ENCODE measurements around the gene ADAMTSL2. TPM values are rescaled to one million over a fixed set of nuclear protein-coding genes. Genes with fewer than 3 reads are reported as not detected.

Gene ADAMTSL2
- total RNA-seq, 1 donor from 2014 or later: 0.54 TPM

GRCh38 chr9:133547116-133547515, 12.6 kb downstream of the ADAMTSL2 start:
- Histone ChIP-seq H3K27me3 (ENCODE audit: control insufficient read depth, insufficient read depth, low read length) (peaks cover 18% of the 10 kb centered on the region), H3K36me3 (ENCODE audit: control insufficient read depth, insufficient read depth, low read length) (no peaks in the 10 kb centered on the region), H3K4me3 (ENCODE audit: low read depth, low read length) (no peak overlapping the region)
- DNase-seq (ENCODE audit: low read depth): no peak
- TF ChIP-seq, protein P1, sequence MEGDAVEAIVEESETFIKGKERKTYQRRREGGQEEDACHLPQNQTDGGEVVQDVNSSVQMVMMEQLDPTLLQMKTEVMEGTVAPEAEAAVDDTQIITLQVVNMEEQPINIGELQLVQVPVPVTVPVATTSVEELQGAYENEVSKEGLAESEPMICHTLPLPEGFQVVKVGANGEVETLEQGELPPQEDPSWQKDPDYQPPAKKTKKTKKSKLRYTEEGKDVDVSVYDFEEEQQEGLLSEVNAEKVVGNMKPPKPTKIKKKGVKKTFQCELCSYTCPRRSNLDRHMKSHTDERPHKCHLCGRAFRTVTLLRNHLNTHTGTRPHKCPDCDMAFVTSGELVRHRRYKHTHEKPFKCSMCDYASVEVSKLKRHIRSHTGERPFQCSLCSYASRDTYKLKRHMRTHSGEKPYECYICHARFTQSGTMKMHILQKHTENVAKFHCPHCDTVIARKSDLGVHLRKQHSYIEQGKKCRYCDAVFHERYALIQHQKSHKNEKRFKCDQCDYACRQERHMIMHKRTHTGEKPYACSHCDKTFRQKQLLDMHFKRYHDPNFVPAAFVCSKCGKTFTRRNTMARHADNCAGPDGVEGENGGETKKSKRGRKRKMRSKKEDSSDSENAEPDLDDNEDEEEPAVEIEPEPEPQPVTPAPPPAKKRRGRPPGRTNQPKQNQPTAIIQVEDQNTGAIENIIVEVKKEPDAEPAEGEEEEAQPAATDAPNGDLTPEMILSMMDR (IDR thresholded peaks at IDR 0.05; ENCODE audit: insufficient read depth, low read length, poor library complexity, severe bottlenecking): no peak

- no peak for DNase-seq (ENCODE audit: low read depth)
- Histone ChIP-seq H3K4me3 (ENCODE audit: low read depth, low read length) (no peak overlapping the region), H3K27me3 (ENCODE audit: control insufficient read depth, insufficient read depth, low read length) (peaks cover 5% of the 10 kb centered on the region), H3K36me3 (ENCODE audit: control insufficient read depth, insufficient read depth, low read length) (no peaks in the 10 kb centered on the region)
- TF ChIP-seq, protein P1 (IDR thresholded peaks at IDR 0.05; ENCODE audit: insufficient read depth, low read length, poor library complexity, severe bottlenecking): no peak
These were observed 16.9 kb downstream of the ADAMTSL2 start for GRCh38 chr9:133551446-133551845.

DNA sequence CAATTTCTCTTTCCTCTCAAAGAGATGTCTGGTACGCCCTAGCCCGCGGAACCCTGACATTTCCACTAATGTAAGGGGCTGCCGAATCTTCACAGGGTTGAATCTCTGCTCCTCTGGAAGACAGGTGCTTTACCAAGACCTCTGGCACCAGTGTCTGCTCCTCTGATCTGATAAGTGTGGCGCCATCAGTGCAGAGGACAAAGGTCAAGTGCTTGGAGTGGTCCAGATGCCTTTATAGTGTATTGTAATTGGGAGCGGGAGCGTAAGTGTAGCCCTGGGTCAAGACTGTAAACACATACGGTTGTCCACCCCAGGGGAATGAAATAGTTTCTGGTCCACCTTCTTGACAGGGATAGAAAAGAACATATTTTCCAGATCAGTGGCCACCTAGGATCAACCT, 17.7 kb downstream of the ADAMTSL2 start:
- Histone ChIP-seq H3K36me3 (ENCODE audit: control insufficient read depth, insufficient read depth, low read length) (no peaks in the 10 kb centered on the region), H3K27me3 (ENCODE audit: control insufficient read depth, insufficient read depth, low read length) (peaks cover 2% of the 10 kb centered on the region), H3K4me3 (ENCODE audit: low read depth, low read length) (no peak overlapping the region)
- DNase-seq (ENCODE audit: low read depth): no peak
- TF ChIP-seq, protein P1 (IDR thresholded peaks at IDR 0.05; ENCODE audit: insufficient read depth, low read length, poor library complexity, severe bottlenecking): no peak

DNA sequence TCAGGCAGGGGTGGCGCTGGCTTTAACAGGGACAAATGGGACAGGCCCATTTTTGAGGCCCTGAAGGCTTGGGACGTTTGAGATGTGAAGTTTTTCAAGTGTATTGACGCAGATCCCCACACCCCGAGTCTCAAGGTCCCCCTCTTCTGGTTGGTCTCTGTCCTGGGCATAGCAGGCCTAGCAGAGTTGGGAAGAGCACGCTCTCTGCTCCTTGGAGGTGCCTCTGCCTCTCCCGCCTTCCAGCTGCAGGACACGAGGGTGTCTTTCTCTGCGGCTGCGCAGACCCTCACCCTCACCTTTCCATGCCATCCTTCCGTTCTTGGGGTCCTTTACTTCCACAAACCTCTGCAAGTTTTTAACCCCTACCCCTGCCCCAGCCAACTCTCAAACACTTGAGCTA, 18.6 kb downstream of the ADAMTSL2 start:
- DNase-seq (ENCODE audit: low read depth): no peak
- no peaks in the 10 kb centered on the region for H3K36me3 ChIP-seq (ENCODE audit: control insufficient read depth, insufficient read depth, low read length)
- TF ChIP-seq, protein P1 (IDR thresholded peaks at IDR 0.05; ENCODE audit: insufficient read depth, low read length, poor library complexity, severe bottlenecking): no peak
- H3K27me3 ChIP-seq (ENCODE audit: control insufficient read depth, insufficient read depth, low read length): peaks cover 2% of the 10 kb centered on the region
- H3K4me3 ChIP-seq (ENCODE audit: low read depth, low read length): no peak overlapping the region

- TF ChIP-seq, protein P1 (IDR thresholded peaks at IDR 0.05; ENCODE audit: insufficient read depth, low read length, poor library complexity, severe bottlenecking): no peak
- no peaks in the 10 kb centered on the region for H3K36me3 ChIP-seq (ENCODE audit: control insufficient read depth, insufficient read depth, low read length)
- DNase-seq (ENCODE audit: low read depth): no peak
- H3K4me3 ChIP-seq (ENCODE audit: low read depth, low read length): no peak overlapping the region
- H3K27me3 ChIP-seq (ENCODE audit: control insufficient read depth, insufficient read depth, low read length): peaks cover 2% of the 10 kb centered on the region
These were observed 19.6 kb downstream of the ADAMTSL2 start for GRCh38 chr9:133553973-133554713.

- DNase-seq (ENCODE audit: low read depth): no peak
- peaks cover 2% of the 10 kb centered on the region for H3K27me3 ChIP-seq (ENCODE audit: control insufficient read depth, insufficient read depth, low read length)
- H3K4me3 ChIP-seq (ENCODE audit: low read depth, low read length): no peak overlapping the region
- TF ChIP-seq, protein P1 (IDR thresholded peaks at IDR 0.05; ENCODE audit: insufficient read depth, low read length, poor library complexity, severe bottlenecking): no peak
- H3K36me3 ChIP-seq (ENCODE audit: control insufficient read depth, insufficient read depth, low read length): no peaks in the 10 kb centered on the region
These were observed 20.2 kb downstream of the ADAMTSL2 start for GRCh38 chr9:133554729-133555128.

Measured in kidney epithelial cell (primary cell).